ENCODE measurements around the gene UBE2QL1.

The UBE2QL1 gene

DNA sequence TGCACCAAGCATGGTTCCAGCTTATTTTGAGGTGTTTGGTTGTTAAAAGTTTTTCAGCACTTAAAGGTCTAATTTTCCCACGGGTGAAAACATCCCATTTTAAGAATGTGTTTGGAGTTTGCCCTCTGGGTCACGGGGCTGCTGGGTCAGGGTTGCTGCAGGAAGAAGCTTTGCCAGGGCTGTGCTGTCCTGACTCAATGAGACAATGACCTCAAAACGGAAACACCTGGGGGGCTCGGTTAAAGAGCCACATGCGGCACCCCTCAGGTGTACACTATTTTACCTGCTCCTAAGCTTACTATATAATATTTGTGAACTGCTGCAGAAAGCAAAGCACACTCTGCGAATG, 27.6 kb downstream of the UBE2QL1 start:
- no peak for DNase-seq (ENCODE audit: low read depth, low spot score)

DNA sequence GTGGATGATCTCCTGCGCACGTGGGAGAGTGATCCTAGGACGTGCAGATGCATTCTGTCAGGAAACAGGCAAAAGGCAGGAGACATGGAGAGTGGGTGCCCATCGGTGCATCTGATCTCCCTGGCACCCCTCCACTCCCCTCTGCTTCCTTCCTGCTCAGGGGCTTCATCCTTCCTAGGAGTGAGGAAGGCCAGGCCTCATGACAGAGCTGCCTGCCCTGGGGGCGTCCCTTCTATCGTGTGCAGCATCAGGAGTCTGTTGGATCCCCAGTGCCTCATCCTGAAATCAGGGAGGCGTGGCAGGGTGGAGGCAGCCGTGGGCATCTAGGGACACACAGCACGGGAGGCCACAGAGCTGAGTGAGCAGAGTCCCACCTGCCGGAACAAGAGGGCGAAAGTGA, 30.1 kb downstream of the UBE2QL1 start:
- no peak for DNase-seq (ENCODE audit: low read depth, low spot score)

- no peak for DNase-seq (ENCODE audit: low read depth, low spot score)
These were observed 31.7 kb downstream of the UBE2QL1 start for GRCh38 chr5:6480133-6481051.

GRCh38 chr5:6482735-6483134, 34.1 kb downstream of the UBE2QL1 start:
- no peak for DNase-seq (ENCODE audit: low read depth, low spot score)

GRCh38 chr5:6483880-6484382, 35.3 kb downstream of the UBE2QL1 start:
- no peak for DNase-seq (ENCODE audit: low read depth, low spot score)

- no peak for DNase-seq (ENCODE audit: low read depth, low spot score)
These were observed 35.8 kb downstream of the UBE2QL1 start for GRCh38 chr5:6484446-6484845.

GRCh38 chr5:6484899-6485298, 36.2 kb downstream of the UBE2QL1 start:
- no peak for DNase-seq (ENCODE audit: low read depth, low spot score)

DNA sequence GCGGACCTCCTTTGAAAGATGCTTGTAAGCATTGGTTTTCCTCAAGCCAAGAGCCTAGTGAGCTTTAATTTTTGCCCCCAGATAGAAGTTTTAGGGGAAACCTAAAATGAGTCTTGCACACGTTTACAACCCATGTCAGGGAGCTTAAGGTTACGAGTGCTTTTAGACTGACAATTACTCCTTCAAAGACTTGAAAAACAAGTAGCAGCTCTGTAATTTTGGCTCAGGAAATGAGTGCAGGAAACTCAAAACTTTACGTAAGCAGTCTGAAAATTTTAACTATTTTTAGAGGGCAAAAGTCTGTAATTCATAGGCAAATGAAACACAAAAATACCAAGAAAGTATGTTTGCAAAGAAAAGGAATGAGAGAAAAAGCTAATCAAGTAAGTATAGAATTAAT, 36.8 kb downstream of the UBE2QL1 start:
- DNase-seq (ENCODE audit: low read depth, low spot score) = no peak

GRCh38 chr5:6486074-6486473, 37.4 kb downstream of the UBE2QL1 start:
- no peak for DNase-seq (ENCODE audit: low read depth, low spot score)

GRCh38 chr5:6487081-6487480, 38.4 kb downstream of the UBE2QL1 start:
- no peak for DNase-seq (ENCODE audit: low read depth, low spot score)

DNA sequence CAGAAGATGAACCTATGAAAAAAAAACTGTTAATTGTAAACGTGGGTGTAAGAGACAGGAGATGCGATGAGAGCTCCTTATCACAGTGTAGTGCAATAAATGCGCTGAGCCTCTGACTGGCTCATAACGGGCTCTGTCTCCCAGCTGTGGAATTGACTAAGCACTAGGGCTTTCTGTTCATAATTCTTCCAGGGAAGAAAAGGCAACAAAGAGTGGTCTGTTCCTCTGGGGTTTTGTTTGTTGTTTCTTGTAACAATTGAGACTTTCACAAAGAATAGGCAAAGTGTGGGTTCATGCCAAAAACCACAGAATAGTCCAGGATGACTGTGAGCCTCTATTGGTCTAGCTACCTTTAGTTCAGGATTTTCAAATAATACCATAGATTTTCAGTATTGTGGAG, 39.4 kb downstream of the UBE2QL1 start:
- no peak for DNase-seq (ENCODE audit: low read depth, low spot score)

DNA sequence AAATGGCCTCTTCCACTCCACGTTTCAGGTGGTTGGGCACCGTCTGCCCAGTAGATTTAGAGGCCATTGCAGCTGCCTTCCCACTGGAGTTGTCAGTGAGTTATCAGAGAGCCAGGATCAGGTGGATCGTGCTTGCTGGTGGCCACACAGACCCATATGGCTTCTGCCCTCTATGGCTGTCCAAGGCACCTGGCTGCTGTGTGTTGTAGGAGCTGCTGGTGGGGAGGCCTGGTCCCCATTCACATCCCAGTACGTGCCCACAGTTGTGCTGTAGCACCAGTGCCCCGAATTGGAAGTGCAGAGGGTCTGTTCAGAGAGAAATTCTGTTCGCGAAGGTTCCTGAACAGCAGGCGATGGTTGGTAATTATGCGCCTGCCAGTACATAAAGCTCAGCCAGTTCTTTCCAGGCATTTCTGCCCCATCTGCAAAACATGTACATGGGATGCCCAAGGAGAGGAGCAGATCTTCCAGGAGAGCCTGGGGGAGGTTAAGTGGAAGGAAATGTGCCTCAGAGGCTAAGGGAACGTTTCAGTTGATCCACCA, 41.1 kb downstream of the UBE2QL1 start:
- DNase-seq (ENCODE audit: low read depth, low spot score) = no peak

DNA sequence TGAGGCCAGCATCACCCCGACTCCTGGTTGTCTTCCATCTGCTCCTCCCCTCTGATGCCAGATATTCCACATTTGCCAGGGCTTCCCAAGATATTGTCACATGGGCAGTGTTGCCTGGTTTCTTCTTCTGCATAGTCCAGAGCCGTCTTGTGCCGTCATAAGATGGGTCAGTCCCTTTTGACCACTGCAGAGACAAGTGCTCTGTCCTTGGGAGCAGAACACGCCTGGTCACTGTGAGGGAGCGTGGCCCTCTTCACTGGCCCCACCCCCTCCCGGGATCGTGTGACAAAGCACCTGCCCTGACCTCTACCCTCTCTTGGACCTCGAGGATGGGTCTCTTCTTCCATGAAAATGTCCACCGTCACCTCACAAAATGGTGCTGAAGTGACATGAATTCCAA, 41.6 kb downstream of the UBE2QL1 start:
- DNase-seq (ENCODE audit: low read depth, low spot score) = no peak

GRCh38 chr5:6490693-6491092, 42.0 kb downstream of the UBE2QL1 start:
- no peak for DNase-seq (ENCODE audit: low read depth, low spot score)

DNA sequence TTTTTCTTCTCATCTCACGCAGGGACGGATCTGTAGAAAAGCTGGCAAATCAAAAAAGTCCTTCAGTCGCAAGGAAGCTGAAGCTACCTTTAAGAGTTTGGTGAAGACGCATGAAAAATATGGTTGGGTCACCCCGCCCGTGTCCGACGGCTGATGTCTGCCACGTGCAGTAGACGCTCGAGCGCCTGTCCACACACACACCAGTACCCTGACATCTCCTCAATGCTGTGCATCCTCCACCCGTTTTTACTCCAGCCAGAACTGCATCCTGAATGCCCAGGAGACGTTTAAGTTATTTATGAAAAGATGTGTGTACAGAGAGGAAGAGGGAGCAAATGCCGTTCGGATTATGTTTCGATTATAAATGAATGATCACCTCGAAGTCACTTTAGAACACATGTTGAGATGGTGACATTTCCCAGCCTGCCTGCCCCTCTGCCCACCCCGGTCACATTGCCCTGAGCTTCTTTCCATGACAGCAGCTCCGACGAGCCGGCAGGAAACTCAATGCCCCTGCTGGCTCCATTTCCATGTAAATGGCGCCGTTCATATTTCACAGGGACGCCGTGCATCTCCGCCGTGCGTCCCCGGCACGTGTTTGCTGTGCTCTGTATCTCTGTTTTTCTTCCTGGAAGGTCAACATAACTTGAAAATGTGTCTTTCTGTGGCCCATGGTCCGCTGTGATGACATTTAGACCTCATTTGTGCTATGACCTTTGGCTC, 42.7 kb downstream of the UBE2QL1 start:
- no peak for DNase-seq (ENCODE audit: low read depth, low spot score)

DNA sequence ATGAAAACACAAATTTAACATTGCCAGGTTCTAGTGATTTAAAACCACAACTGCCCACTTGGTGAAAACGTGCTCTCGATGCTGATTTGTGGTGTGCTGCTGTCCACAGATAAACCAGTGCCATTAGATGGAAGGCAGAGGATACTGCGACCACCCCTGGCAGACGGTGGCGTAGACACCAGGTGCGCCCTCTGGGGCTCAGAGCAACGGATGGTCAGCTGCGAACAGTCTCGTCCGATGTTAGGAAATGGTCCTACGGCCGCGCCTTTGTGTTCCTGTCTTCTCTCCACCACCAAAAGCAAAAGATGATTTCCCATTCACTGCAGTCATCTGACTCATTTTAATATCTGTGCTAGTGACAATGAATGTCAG, 43.2 kb downstream of the UBE2QL1 start:
- no peak for DNase-seq (ENCODE audit: low read depth, low spot score)

DNA sequence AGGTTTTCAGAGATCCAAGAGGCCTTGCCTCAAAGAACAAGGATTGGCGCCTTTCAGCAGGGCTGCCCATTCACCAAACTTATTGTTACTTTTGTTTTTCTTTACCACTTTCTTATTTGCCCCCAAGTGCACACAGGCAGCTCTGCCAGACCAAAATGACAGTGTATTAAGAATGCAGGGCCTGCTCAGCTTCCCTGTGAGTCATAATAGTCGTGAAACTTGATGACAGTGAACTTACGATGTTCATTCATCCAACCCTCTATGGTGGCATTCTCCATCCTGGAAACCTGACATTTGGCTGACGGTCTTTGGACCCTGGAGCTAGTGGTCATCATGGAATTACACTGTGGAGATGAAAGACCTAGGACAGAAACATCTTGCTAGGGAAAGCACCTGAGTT, 44.3 kb downstream of the UBE2QL1 start:
- DNase-seq (ENCODE audit: low read depth, low spot score) = no peak

DNA sequence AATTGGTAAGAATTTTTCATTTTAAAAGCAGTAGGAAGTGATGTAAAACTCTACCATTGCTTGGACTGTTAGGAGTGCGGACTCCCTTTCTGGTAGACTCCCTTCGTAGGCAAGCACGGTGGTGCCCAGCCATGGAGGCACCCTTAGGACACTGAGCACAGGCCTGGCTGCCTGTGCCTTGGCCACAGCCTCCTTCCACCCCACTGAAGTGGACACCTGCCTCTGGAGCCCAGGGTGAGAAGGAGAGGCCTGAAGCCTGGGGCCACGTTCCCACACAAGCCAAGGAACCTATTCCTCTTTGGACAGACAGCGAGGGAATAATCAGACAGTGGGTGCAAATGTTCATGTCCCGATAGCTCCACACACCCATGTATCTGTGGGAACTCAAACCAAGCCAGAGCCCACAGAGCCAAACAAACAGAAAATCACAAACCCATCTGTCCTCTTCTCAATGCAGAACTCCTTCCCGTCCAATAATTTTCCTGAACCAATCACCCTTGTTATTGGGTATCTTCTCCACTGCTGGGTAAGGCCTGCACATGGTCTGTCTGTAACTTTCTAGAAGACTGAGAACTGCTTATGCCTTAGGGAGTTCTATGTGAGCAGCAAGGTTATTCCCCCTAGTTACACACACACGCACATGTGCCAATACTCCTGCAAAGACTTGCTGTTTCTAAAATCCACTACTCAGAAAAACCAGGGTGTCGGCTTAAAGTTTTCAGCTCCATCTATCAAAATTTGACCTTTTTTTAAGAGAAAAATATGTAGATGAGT, 45.2 kb downstream of the UBE2QL1 start:
- DNase-seq (ENCODE audit: low read depth, low spot score) = no peak

DNA sequence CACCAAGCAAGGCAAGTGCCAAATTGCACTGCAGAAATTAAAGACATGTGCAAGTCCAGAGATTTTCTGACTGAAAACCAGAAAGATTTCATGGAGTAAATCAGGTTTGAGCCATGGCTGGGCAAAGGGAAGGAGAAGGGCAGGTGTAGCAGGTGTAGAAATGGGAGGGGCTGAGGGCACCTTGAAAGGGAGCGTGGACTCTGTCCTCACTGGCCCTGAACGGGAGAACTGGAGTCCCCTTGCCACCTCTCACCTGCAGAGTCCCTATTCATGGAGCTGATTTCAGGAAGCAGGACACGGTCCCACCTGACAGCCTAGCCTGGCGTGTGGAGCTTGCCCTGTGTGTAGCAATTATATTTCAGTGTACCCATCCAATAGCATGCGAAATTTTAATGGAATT, 46.3 kb downstream of the UBE2QL1 start:
- no peak for DNase-seq (ENCODE audit: low read depth, low spot score)

DNA sequence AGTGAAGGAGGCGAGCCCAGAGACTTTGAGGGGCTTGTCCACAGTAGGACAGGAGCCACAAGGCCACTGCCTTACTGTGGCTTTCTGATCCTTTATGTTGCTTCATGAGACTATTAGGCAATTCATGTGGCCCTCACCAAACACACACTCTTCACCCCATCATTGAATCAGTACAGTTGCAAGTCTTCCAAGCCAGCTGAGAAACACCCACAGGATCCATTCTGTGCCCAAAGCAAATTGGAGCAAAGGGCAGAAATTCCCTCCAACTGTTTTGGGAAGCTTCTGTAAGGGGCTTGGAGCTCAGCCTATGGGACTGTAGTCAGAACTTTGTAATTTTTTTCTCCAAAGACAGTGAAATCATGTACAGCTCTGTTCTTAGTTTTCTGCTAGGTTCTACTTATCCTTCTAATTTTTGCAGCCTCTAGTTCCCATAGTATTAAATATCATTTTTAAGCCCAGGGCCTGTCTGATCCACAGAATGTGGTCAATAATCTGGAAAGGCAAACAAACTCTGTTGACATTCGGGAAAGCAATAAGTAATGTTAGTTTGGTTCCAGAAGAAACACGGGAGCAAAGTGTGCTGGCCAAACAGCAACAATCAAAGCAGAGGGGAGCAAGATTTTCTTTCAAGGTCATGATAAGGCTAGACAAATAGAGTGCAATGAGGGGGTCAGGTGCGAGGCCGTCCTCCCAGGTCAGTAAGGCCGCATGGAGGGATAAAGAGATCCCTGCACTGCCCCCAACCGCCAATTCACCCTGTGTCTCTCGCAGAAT, 47.0 kb downstream of the UBE2QL1 start:
- DNase-seq (ENCODE audit: low read depth, low spot score) = no peak

GRCh38 chr5:6496207-6496584, 47.5 kb downstream of the UBE2QL1 start:
- no peak for DNase-seq (ENCODE audit: low read depth, low spot score)

Data from brain pericyte (primary cell).